Heart left ventricle (tissue), 16 donors: ENCODE data around the gene DENR. TPM values are rescaled to one million over a fixed set of nuclear protein-coding genes. Genes with fewer than 3 reads are reported as not detected.
"Not testable (repeated sequence)": the region's sequence is repeated elsewhere in the genome, so short reads cannot be mapped to it uniquely, and the experiment has no call there.

Experiments used
- ATAC-seq, 4 donors: fragments of 200-7000 bp; cut with Tn5 transposase; one replicate each; pipeline ENCODE4 v1.9.1; 2020 to 2022; ENCODE audit warnings: moderate library complexity in 4 of 4, mild to moderate bottlenecking in 3 of 4, moderate number of reproducible peaks in 1 of 4
- DNase-seq, 5 donors: peaks; one replicate each; pipeline ENCODE4 v3.0.0-alpha.2; 2020
- H3K27ac ChIP-seq, 12 donors: fragments of 200-600 bp; sonication (generic) in 4 of 12; one replicate each; pipeline versions ENCODE4 v1.5.0 to v1.8.0; 2016 to 2022; ENCODE audit warnings: mild to moderate bottlenecking in 2 of 12
- H3K27me3 ChIP-seq, 9 donors: fragments of 200-600 bp; sonication (generic) in 2 of 9; one replicate each; pipeline versions ENCODE4 v1.5.1 to v1.8.0; 2016 to 2022; ENCODE audit warnings: mild to moderate bottlenecking in 3 of 9
- H3K36me3 ChIP-seq, 9 donors: fragments of 200-600 bp; sonication (generic) in 2 of 9; one replicate each; pipeline versions ENCODE4 v1.5.0 to v1.8.0; 2018 to 2022; ENCODE audit warnings: mild to moderate bottlenecking in 2 of 9
- H3K4me1 ChIP-seq, 12 donors: fragments of 200-600 bp; sonication (generic) in 4 of 12; one replicate each; pipeline versions ENCODE4 v1.5.0 to v1.8.0; 2016 to 2022; ENCODE audit warnings: mild to moderate bottlenecking in 3 of 12
- H3K4me3 ChIP-seq, 12 donors: fragments of 200-600 bp; sonication (generic) in 4 of 12; one replicate each; pipeline versions ENCODE4 v1.5.0 to v1.8.0; 2017 to 2022; ENCODE audit warnings: mild to moderate bottlenecking in 9 of 12, moderate library complexity in 4 of 12
- H3K9me3 ChIP-seq, 12 donors: fragments of 200-600 bp; sonication (generic) in 4 of 12; one replicate each; pipeline versions ENCODE4 v1.5.0 to v1.8.0; 2016 to 2022; ENCODE audit warnings: mild to moderate bottlenecking in 1 of 12
- POLR2A ChIP-seq, 2 donors: fragments of 450-650 bp; IDR thresholded peaks; one replicate each; pipeline ENCODE4 v1.6.1; 2017; ENCODE audit warnings: antibody characterized with exemption in 2 of 2, mild to moderate bottlenecking in 2 of 2, moderate library complexity in 2 of 2
- WGBS, 4 donors: extraction: QIAGEN DNeasy Blood & Tissue Kit in 2 of 4; methylation state at CpG; one replicate each; pipeline versions ENCODE4 v1.1.5 to v1.1.7; 2013 to 2018; 5-methylcytosine and 5-hydroxymethylcytosine counted together
- intact Hi-C, 10 donors: fragments of 100-400 bp; cut with DNase I; formaldehyde crosslinking; loops; one replicate each; pipeline versions ENCODE4 v1.11.1 to v1.14.2; 2022
- polyA plus RNA-seq, 2 donors: library from polyadenylated mRNA; stranded (reverse); fragments of 200-250 nt; gene quantifications; one replicate each; pipeline ENCODE4 v1.2.3, GENCODE V29; 2013
- total RNA-seq, 9 donors: library from RNA; depleted of rRNA in 2 of 9; stranded (reverse); fragments of >200 nt in 2 of 9; fragmentation: NEBNext Ultra II Directional in 3 of 9; extraction: Animal tissue kit (Norgen Biotek cat#: 25700) in 3 of 9; gene quantifications; one replicate each; pipeline versions ENCODE4 v1.1.0 to v1.2.4, GENCODE V29; 2016 to 2023
- TF ChIP-seq, protein P1 (sequence below), 12 donors: fragments of 200-600 bp; sonication (generic) in 4 of 12; IDR thresholded peaks; one replicate each; pipeline versions ENCODE4 v1.5.0 to v1.8.0; 2018 to 2022; ENCODE audit warnings: antibody characterized with exemption in 12 of 12, mild to moderate bottlenecking in 5 of 12
- donor health status: ischemic (EF 13 %, LVEDD 7.1; RV severe dilation, severe dysfunction).
- donor health status: healthy with polysubstance abuse.
- donor health status: DM: no; HTN: yes; CAD: no.
- donor health status: DM: no; HTN: no; CAD: no.
- donor health status: ischemic (EF 25% LVEDD 6.9; RV normal size, moderate dysfunction).
- donor health status: ischemic (EF 25% LVEDD 5.7; RV mildly dilated, moderate dysfunction).
- donor health status: healthy.
- donor health status: DM: yes; HTN: yes; CAD: no.
- donor health status: ischemic (EF 35%, LVEDD 5.7; RV mildly dilated, moderate dysfunction).
- donor health status: nonischemic (EF 11% LVEDD 7.7; RV severe dilation, severe dysfunction).
- donor health status: DM: yes; HTN: yes; CAD: no.
- donor health status: PGD.
- donor health status: ischemic (EF 29% LVEDD 5.4; RV normal size, mild dysfunction).
- donor health status: nonischemic (EF 23%, LVEDD 6.1; RV moderate dilation, normal function).

DENR gene
- total and polyA plus RNA-seq, 11 donors, result 13.3 to 32.7 (median 26.3) TPM

DNA sequence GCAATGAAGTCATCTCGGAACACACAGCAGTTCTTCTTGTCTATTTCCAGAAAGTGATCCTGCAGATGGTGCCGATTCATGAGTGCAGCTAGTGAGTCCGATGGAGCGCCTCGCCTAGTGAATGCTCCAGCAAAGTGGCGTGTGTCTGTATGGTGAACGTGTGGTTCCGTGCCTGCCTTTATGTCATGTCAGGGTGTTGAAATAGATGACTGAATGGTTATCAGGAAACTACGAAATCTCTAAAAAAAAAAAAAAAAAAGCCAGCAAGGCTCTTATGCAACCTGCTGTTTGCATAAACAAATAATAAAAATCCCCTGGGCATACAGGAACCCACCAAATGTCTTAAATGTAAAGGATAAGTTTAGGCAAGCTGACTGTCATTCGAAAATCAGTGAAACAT lies 36.0 kb upstream of the DENR start, which contains the start of gene HCAR3:
Gene HCAR3, minus strand, starts transcription at position 154 of the 400 bp plus-strand sequence. Its CDS starts 74 bp downstream, at position 80.
- ATAC-seq, intact Hi-C loops, H3K27me3 ChIP-seq, H3K9me3 ChIP-seq, H3K27ac ChIP-seq, H3K4me1 ChIP-seq, H3K4me3 ChIP-seq, H3K36me3 ChIP-seq, DNase-seq: not testable (repeated sequence)
- WGBS, 4 donors, result 77 to 86% (median 83%) methylated on average over 9 to 10 of the region's 10 CpGs

GRCh38 chr12:122721057-122721545 lies 31.5 kb upstream of the DENR start:
- H3K4me1 ChIP-seq, result peaks cover 0 to 29% (median 0%) of the 10 kb centered on the region in 12 donors
- no peak overlapping the region for H3K4me3 ChIP-seq
- no peaks in the 10 kb centered on the region for H3K36me3 ChIP-seq
- no peak overlapping the region for H3K27ac ChIP-seq
- no peaks in the 10 kb centered on the region for H3K27me3 ChIP-seq
- DNase-seq, result no peak
- 75 to 83% (median 82%) methylated on average over 11 of the region's 11 CpGs for WGBS, 4 donors
- no peak for ATAC-seq
- TF ChIP-seq, protein P1, sequence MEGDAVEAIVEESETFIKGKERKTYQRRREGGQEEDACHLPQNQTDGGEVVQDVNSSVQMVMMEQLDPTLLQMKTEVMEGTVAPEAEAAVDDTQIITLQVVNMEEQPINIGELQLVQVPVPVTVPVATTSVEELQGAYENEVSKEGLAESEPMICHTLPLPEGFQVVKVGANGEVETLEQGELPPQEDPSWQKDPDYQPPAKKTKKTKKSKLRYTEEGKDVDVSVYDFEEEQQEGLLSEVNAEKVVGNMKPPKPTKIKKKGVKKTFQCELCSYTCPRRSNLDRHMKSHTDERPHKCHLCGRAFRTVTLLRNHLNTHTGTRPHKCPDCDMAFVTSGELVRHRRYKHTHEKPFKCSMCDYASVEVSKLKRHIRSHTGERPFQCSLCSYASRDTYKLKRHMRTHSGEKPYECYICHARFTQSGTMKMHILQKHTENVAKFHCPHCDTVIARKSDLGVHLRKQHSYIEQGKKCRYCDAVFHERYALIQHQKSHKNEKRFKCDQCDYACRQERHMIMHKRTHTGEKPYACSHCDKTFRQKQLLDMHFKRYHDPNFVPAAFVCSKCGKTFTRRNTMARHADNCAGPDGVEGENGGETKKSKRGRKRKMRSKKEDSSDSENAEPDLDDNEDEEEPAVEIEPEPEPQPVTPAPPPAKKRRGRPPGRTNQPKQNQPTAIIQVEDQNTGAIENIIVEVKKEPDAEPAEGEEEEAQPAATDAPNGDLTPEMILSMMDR (IDR thresholded peaks at IDR 0.05), result no peak
- no peak for TF ChIP-seq POLR2A (IDR thresholded peaks at IDR 0.05)
- intact Hi-C loops, result no loop called here
- no peaks in the 10 kb centered on the region for H3K9me3 ChIP-seq

DNA sequence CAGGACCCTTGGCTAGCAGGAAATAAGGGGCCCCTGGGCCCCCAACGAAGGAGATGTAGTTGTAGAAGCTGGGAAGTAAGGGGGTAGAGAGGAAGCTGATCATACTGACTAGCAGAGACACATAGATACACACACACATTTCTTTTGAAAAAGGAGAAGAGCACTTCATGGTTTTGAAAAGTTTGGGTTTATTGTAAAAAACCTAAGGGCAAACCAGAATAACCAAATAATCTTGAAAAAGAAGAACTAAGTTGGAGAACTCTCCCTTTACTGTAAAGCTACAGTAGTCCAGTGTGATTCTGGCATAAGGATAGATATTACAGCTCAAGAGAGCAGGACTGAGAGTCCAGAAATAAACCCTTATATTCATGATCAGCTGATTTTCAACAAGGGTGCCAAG lies 30.2 kb upstream of the DENR start:
- peaks cover 0 to 34% (median 0%) of the 10 kb centered on the region in 12 donors for H3K4me1 ChIP-seq
- no peaks in the 10 kb centered on the region for H3K9me3 ChIP-seq
- 53 to 65% (median 59%) methylated on average over 1 of the region's 1 CpG for WGBS, 4 donors
- H3K4me3 ChIP-seq, result no peak overlapping the region
- no peak for DNase-seq
- ATAC-seq, result no peak
- intact Hi-C loops, result no loop called here
- H3K27me3 ChIP-seq, result no peaks in the 10 kb centered on the region
- no peak overlapping the region for H3K27ac ChIP-seq
- TF ChIP-seq, protein P1 (IDR thresholded peaks at IDR 0.05), result no peak
- TF ChIP-seq POLR2A (IDR thresholded peaks at IDR 0.05), result no peak
- no peaks in the 10 kb centered on the region for H3K36me3 ChIP-seq

GRCh38 chr12:122724641-122725243 lies 27.9 kb upstream of the DENR start:
- WGBS, 4 donors, result 91 to 98% (median 92%) methylated on average over 12 of the region's 12 CpGs
- Histone ChIP-seq H3K27me3 (peaks cover 0 to 2% (median 0%) of the 10 kb centered on the region in 9 donors), H3K27ac (no peak overlapping the region), H3K36me3 (no peaks in the 10 kb centered on the region), H3K4me3 (no peak overlapping the region), H3K4me1 (peaks cover 0 to 34% (median 0%) of the 10 kb centered on the region in 12 donors), H3K9me3 (no peaks in the 10 kb centered on the region)
- no peak for TF ChIP-seq POLR2A (IDR thresholded peaks at IDR 0.05)
- TF ChIP-seq, protein P1 (IDR thresholded peaks at IDR 0.05), result no peak
- ATAC-seq, result no peak
- DNase-seq, result no peak
- intact Hi-C loops, result no loop called here
